Skeletal muscle tissue (tissue), 4 donors: ENCODE measurements around the gene TMC5. TPM values are rescaled to one million over a fixed set of nuclear protein-coding genes. Genes with fewer than 3 reads are reported as not detected.
"Not testable (repeated sequence)": the region's sequence is repeated elsewhere in the genome, so short reads cannot be mapped to it uniquely, and the experiment has no call there.

Source experiments
- H3K27ac ChIP-seq: one replicate; pipeline ENCODE4 v1.7.0; 2013; ENCODE audit warnings: mild to moderate bottlenecking, low read depth, low read length, inconsistent platforms
- H3K27me3 ChIP-seq, 3 donors: one replicate each; pipeline ENCODE4 v1.7.0; 2013; ENCODE audit warnings: low read length in 3 of 3; ENCODE audit not compliant: control insufficient read depth in 3 of 3, insufficient read depth in 3 of 3
- H3K36me3 ChIP-seq, 3 donors: one replicate each; pipeline ENCODE4 v1.7.0; 2013; ENCODE audit warnings: low read length in 3 of 3; ENCODE audit not compliant: control insufficient read depth in 3 of 3, insufficient read depth in 3 of 3
- H3K4me1 ChIP-seq, 3 donors: one replicate each; pipeline ENCODE4 v1.7.0; 2013; ENCODE audit warnings: low read length in 3 of 3, mild to moderate bottlenecking in 3 of 3; ENCODE audit not compliant: control insufficient read depth in 3 of 3, insufficient read depth in 3 of 3
- H3K4me3 ChIP-seq, 3 donors: one replicate each; pipeline ENCODE4 v1.7.0; 2013; ENCODE audit warnings: low read length in 3 of 3
- H3K9ac ChIP-seq, 3 donors: one replicate each; pipeline ENCODE4 v1.7.0; 2013; ENCODE audit warnings: low read length in 3 of 3, mild to moderate bottlenecking in 3 of 3, moderate library complexity in 2 of 3, low read depth in 1 of 3
- H3K9me3 ChIP-seq, 3 donors: one replicate each; pipeline ENCODE4 v1.7.0; 2013; ENCODE audit warnings: low read length in 3 of 3; ENCODE audit not compliant: control insufficient read depth in 3 of 3
- total RNA-seq: library from RNA; depleted of rRNA; stranded (reverse); fragments of >200 nt; gene quantifications from one replicate; pipeline ENCODE4 v1.2.3, GENCODE V29; 2014
- donor health status: Osteomylitis.

TMC5 gene
- total RNA-seq, 1 donor from 2014 or later: not detected

DNA sequence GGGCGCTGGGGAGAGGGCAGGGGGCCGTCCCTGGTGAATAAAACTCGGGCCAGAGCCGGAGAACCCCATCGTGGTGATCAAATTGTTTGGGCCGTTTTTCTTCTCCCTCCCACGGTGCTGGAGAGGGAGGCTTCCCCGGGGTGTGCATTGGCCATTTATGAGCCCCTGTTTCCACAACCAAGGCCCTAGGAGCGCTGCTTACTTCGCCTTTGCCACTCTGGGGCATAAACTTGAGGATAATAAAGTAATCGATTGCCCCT lies 106.6 kb downstream of the TMC5 start:
- Histone ChIP-seq H3K4me1 (peaks cover 22 to 36% (median 29%) of the 10 kb centered on the region in 3 donors), H3K4me3 (peak overlapping the region; percentile 92 to 95 (median 93))

DNA sequence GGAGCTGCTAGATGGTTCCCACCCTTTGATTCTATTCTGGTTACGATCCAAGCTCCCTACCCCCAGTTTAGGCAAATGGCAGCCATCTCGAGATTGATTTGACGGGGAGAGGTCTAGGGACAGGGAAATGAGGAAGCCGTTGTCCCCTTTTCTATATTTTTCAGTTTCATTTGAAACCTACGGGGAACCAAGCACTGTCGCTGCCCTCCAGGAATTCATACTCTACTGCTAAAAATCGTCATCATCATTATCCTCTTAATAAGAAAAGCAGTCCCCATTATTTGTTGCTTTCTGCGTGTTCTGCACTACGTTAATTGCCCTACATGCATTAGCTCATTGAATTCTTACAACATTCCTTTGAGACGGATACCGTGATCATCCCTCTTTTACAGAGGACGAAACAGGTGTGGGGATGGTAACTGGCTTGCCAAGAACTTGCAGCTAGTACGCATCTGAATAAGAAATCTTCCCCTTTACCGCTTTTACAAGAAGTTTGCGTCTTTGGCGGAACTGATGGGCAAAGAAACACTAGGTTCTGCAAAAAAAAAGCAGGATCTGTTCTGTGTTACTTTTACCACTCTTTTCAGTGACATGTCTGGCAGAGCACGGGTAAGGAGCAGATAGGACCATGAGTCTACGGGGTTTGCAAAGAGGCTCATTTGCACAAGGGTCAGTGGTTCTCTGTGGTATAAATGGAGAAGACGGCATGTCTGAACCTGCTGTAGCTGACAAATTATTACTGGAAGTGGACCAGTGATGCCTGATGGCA lies 107.1 kb downstream of the TMC5 start:
- H3K9ac ChIP-seq: peak overlapping the region; percentile 76 to 86 (median 85)
- H3K4me1 ChIP-seq: peaks cover 22 to 36% (median 26%) of the 10 kb centered on the region in 3 donors
- H3K27ac ChIP-seq: no peak overlapping the region

More for the DNA sequence above, 106.6 kb downstream of the TMC5 start:
- peaks cover 0 to 13% (median 12%) of the 10 kb centered on the region in 3 donors for H3K36me3 ChIP-seq
- H3K9ac ChIP-seq: peak overlapping the region; percentile 76 to 86 (median 85)
- H3K9me3 ChIP-seq: no peaks in the 10 kb centered on the region
- peak overlapping the region; percentile 23 for H3K27ac ChIP-seq
- H3K27me3 ChIP-seq: no peaks in the 10 kb centered on the region

DNA sequence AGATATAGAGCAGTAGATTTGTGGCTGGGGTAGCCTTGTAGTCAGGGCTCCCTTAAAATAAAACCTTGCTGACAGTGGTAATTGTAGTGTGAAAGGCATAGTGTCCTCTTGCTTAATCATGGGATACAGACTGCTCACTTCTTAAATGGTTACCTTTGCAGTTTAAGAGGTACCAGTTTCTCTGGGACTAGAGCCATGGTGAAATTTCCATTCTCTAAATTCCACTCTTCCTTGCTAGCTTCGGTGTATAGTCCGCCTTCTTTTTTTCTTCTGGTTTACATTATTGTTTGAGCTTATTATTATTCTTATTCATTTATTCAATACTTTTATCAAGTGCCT lies 107.7 kb downstream of the TMC5 start:
- peaks cover 22 to 33% (median 26%) of the 10 kb centered on the region in 3 donors for H3K4me1 ChIP-seq
- H3K36me3 ChIP-seq: peaks cover 0 to 13% (median 12%) of the 10 kb centered on the region in 3 donors
- peak overlapping the region in 1 of 3 donors; percentile 44 for H3K9ac ChIP-seq
- no peak overlapping the region for H3K27ac ChIP-seq
- peak overlapping the region in 1 of 3 donors; percentile 95 for H3K4me3 ChIP-seq
- H3K27me3 ChIP-seq: no peaks in the 10 kb centered on the region
- H3K9me3 ChIP-seq: no peaks in the 10 kb centered on the region

More for the DNA sequence above, 107.1 kb downstream of the TMC5 start:
- peak overlapping the region; percentile 92 to 95 (median 93) for H3K4me3 ChIP-seq
- no peaks in the 10 kb centered on the region for H3K9me3 ChIP-seq
- no peaks in the 10 kb centered on the region for H3K27me3 ChIP-seq
- H3K36me3 ChIP-seq: peaks cover 0 to 13% (median 12%) of the 10 kb centered on the region in 3 donors

DNA sequence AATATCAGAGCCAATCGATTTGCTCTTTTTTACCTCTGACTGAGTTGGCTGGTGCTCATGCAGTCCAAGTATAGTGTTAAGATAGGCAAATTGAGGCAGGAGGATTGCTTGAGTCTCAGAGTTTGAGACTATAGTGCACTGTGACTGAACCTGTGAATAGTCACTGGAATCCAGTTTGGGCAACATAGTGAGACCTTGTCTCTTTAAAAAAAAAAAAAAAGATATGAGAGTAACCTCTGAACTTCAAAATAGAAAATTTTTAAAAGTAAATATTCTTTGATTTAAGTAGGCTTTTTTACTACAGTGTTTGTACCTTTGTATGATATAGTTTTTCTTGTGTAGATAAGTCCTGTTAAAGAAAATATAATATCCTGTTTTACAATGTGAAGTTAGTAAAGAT lies 109.5 kb downstream of the TMC5 start:
- Histone ChIP-seq H3K4me1 (peaks cover 14 to 19% (median 16%) of the 10 kb centered on the region in 3 donors), H3K9ac (no peak overlapping the region), H3K36me3 (peaks cover 0 to 13% (median 12%) of the 10 kb centered on the region in 3 donors), H3K27ac (no peak overlapping the region), H3K9me3 (no peaks in the 10 kb centered on the region), H3K4me3 (no peak overlapping the region), H3K27me3 (no peaks in the 10 kb centered on the region)

DNA sequence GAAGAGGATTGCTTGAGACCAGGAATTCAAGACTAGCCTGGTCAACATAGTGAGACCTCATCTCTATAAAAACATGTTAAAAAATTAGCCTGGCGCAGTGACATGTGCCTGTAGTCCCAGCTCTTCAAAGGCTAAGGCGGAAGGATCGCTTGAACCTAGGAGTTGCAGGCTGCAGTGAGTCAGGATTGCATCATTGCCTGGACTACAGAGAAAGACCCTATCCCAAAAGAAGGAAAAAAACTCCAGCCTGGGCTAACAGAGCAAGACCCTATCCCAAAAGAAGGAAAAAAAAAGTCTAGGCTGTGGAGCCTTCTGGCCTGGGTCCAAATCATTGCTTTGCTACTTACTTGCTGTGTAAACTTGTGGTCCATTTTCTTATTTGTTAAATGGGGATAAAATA lies 111.0 kb downstream of the TMC5 start:
- Histone ChIP-seq H3K4me1 (peaks cover 7 to 12% (median 12%) of the 10 kb centered on the region in 3 donors), H3K9ac (no peak overlapping the region), H3K27me3 (no peaks in the 10 kb centered on the region), H3K36me3 (peaks cover 0 to 21% (median 15%) of the 10 kb centered on the region in 3 donors), H3K27ac (no peak overlapping the region), H3K9me3 (no peaks in the 10 kb centered on the region), H3K4me3 (no peak overlapping the region)

DNA sequence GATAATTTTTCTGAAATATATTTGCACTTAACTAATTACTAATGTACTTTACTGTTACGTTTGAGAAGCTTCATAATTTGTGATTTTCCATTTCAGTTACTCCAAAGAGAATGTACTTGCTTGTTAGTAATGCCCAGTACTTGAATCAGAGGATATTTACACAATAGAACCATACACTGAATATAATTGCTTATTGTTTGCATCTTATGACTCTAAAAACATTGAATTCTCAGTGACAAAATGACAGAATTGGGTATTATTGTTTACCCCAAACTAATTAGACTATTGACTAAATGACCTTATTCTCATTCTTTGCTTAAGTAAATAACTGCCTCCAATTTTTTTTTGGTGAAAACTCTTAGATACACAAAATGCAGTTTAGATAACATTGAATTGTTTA lies 114.9 kb downstream of the TMC5 start:
- Histone ChIP-seq H3K27ac (no peak overlapping the region), H3K27me3 (no peaks in the 10 kb centered on the region), H3K4me3 (no peak overlapping the region), H3K36me3 (peaks cover 0 to 41% (median 27%) of the 10 kb centered on the region in 3 donors), H3K4me1 (no peaks in the 10 kb centered on the region), H3K9me3 (no peaks in the 10 kb centered on the region), H3K9ac (no peak overlapping the region)

DNA sequence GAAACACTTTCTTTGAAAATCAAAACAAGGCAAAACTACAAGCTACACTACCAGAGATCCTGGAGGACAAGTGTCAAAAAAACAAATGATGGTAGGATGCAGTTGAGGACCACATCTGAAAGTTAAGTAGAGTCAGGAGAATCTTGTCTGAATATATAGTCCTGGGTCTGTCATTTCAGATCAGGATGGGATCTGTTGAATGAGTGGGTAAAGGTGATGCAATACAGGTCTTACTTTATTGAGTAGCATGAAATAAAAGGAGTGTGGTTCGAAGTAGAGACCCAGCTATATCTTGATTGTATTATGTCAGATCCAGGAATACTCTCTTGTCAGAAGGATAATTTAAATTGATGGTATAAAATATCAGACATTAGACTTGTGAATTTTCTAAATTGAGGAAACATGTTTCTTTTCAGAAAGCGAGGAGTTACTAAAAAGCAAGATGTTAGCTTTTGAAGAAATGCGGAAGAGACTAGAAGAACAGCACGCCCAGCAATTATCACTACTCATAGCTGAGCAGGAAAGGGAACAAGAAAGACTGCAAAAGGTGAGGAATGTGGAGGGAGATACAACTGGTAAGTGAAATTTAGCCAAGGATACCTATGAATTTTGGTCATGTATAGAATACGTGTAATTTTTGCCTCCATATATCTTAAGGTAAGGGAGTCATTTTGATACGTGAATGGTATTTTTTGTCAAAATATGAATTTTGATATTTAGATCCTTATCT lies 122.7 kb downstream of the TMC5 start:
- no peaks in the 10 kb centered on the region for H3K4me1 ChIP-seq
- H3K36me3 ChIP-seq: peaks cover 0 to 31% (median 27%) of the 10 kb centered on the region in 3 donors
- no peak overlapping the region for H3K9ac ChIP-seq
- H3K27me3 ChIP-seq: no peaks in the 10 kb centered on the region
- no peaks in the 10 kb centered on the region for H3K9me3 ChIP-seq
- H3K4me3 ChIP-seq: no peak overlapping the region
- H3K27ac ChIP-seq: no peak overlapping the region

DNA sequence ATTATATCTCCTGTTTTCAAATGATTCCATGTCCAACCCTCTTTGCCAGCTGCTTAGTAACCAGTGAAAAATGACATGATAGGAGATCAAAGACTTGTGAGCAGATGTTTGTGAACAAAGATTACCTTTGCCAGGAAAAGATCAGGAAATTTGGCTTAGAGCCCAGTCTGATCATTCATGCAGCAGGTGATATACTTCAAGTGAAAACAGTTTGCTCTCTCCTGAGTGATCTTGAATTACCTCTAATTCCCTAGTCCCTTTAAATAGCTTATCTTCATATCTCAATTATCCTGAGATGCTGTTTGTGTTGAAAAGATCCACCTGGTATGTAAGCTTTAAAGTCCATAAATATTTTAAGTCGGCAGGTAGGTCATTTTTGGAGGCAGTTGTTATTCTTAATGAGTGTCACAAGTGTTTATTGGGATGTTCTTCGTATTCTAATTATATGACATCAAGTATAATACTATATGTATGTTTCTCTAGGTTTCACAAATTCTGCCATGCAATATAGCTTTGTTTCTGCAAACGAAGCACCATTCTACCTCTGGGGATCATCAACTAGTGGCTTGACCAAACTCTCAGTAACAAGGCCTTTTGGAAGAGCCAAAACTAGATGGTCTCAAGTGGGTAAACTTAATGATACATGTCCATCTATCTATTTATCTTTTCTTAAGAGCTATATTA lies 124.6 kb downstream of the TMC5 start:
- H3K36me3 ChIP-seq: peaks cover 2 to 16% (median 16%) of the 10 kb centered on the region in 3 donors
- no peak overlapping the region for H3K9ac ChIP-seq
- no peaks in the 10 kb centered on the region for H3K27me3 ChIP-seq
- H3K4me3 ChIP-seq: no peak overlapping the region
- no peaks in the 10 kb centered on the region for H3K9me3 ChIP-seq
- no peaks in the 10 kb centered on the region for H3K4me1 ChIP-seq
- no peak overlapping the region for H3K27ac ChIP-seq

DNA sequence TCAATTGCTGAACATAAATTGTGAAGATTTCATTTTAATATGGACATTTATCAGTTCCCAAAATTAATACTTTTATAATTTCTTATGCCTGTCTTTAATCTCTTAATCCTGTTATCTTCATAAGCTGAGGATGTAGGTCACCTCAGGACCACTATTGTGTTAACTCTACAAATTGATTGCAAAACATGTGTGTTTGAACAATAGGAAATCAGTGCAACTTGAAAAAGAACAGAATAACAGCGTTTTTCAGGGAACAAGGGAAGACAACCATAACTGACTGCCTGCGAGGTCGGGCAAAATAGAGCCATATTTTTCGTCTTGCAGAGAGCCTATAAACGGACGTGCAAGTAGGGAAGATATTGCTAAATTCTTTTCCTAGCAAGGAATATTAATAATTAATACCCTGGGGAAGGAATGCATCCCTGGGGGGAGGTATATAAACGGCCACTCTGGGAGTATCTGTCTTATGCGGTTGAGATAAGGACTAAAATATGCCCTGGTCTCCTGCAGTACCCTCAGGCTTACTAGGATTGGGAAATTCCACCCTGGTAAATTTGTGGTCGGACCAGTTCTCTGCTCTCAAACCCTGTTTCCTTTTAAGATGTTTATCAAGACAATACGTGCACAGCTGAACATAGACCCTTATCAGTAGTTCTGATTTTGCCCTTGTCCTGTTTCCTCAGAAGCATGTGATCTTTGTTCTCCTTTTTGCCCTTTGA lies 125.8 kb downstream of the TMC5 start:
- peaks cover 2 to 22% (median 19%) of the 10 kb centered on the region in 3 donors for H3K36me3 ChIP-seq
- not testable (repeated sequence) for H3K9ac ChIP-seq, H3K4me1 ChIP-seq, H3K4me3 ChIP-seq, H3K27ac ChIP-seq, H3K9me3 ChIP-seq, H3K27me3 ChIP-seq
